HT1080 (cell line): Measurements from ENCODE around the gene OXLD1. TPM values are rescaled to one million over a fixed set of nuclear protein-coding genes. Genes with fewer than 3 reads are reported as not detected.

Source experiments
- DNase-seq: peaks from one replicate; pipeline ENCODE4 v3.0.0-alpha.2; 2015; ENCODE audit warnings: low read depth
- total RNA-seq: library from RNA; depleted of rRNA; stranded (reverse); fragments of >200 nt; shearing (Covaris generic); gene quantifications from 2 replicates; pipeline ENCODE4 v1.2.3, GENCODE V29; 2014

OXLD1 gene
- total RNA-seq, 1 experiment from 2014 or later, result 63.5 TPM

- DNase-seq, result peak; percentile 89
These were observed 36.7 kb upstream of the OXLD1 start, which contains the start of gene MRPL12 for GRCh38 chr17:81702934-81703746. MRPL12 (plus strand) TSS chr17:81703367; CDS start chr17:81703502, 135 bp downstream.

GRCh38 chr17:81701288-81702071 is 35.1 kb upstream of the OXLD1 start:
- DNase-seq, result no peak

- no peak for DNase-seq
These were observed 34.2 kb upstream of the OXLD1 start for GRCh38 chr17:81700353-81701287.

- no peak for DNase-seq
These were observed 31.0 kb upstream of the OXLD1 start for GRCh38 chr17:81697261-81698044.

- no peak for DNase-seq
These were observed 30.0 kb upstream of the OXLD1 start for GRCh38 chr17:81696218-81696941.

- no peak for DNase-seq
These were observed 29.4 kb upstream of the OXLD1 start for GRCh38 chr17:81695801-81696200.

GRCh38 chr17:81695211-81695610 is 28.8 kb upstream of the OXLD1 start:
- no peak for DNase-seq

GRCh38 chr17:81694810-81695209 is 28.4 kb upstream of the OXLD1 start:
- no peak for DNase-seq

GRCh38 chr17:81693509-81694210 is 27.3 kb upstream of the OXLD1 start:
- no peak for DNase-seq

- no peak for DNase-seq
These were observed 25.2 kb upstream of the OXLD1 start for GRCh38 chr17:81691608-81692007.

GRCh38 chr17:81691196-81691595 is 24.8 kb upstream of the OXLD1 start:
- DNase-seq, result no peak

GRCh38 chr17:81690549-81690948 is 24.1 kb upstream of the OXLD1 start:
- no peak for DNase-seq

GRCh38 chr17:81690066-81690465 is 23.7 kb upstream of the OXLD1 start:
- no peak for DNase-seq

GRCh38 chr17:81688616-81689015 is 22.2 kb upstream of the OXLD1 start:
- no peak for DNase-seq

GRCh38 chr17:81687770-81688541 is 21.6 kb upstream of the OXLD1 start:
- DNase-seq, result no peak

GRCh38 chr17:81686614-81687013 is 20.2 kb upstream of the OXLD1 start:
- DNase-seq, result no peak

- DNase-seq, result peak; percentile 84
These were observed 18.7 kb upstream of the OXLD1 start for GRCh38 chr17:81685108-81685507.

- peak; percentile 77 for DNase-seq
These were observed 18.1 kb upstream of the OXLD1 start for GRCh38 chr17:81684442-81684911.
